Kidney tubule cell (primary cell): ENCODE measurements around the gene CPEB4.

ENCODE experiments used
- DNase-seq: peaks from one replicate; pipeline ENCODE4 v3.0.0-alpha.2; 2018; ENCODE audit warnings: low spot score

Gene CPEB4

GRCh38 chr5:173913686-173914321 is 25.7 kb downstream of the CPEB4 start:
- DNase-seq, result no peak

- no peak for DNase-seq
Observed at GRCh38 chr5:173915310-173916014, 27.3 kb downstream of the CPEB4 start.

- no peak for DNase-seq
Observed at GRCh38 chr5:173916233-173916632, 28.1 kb downstream of the CPEB4 start.

DNA sequence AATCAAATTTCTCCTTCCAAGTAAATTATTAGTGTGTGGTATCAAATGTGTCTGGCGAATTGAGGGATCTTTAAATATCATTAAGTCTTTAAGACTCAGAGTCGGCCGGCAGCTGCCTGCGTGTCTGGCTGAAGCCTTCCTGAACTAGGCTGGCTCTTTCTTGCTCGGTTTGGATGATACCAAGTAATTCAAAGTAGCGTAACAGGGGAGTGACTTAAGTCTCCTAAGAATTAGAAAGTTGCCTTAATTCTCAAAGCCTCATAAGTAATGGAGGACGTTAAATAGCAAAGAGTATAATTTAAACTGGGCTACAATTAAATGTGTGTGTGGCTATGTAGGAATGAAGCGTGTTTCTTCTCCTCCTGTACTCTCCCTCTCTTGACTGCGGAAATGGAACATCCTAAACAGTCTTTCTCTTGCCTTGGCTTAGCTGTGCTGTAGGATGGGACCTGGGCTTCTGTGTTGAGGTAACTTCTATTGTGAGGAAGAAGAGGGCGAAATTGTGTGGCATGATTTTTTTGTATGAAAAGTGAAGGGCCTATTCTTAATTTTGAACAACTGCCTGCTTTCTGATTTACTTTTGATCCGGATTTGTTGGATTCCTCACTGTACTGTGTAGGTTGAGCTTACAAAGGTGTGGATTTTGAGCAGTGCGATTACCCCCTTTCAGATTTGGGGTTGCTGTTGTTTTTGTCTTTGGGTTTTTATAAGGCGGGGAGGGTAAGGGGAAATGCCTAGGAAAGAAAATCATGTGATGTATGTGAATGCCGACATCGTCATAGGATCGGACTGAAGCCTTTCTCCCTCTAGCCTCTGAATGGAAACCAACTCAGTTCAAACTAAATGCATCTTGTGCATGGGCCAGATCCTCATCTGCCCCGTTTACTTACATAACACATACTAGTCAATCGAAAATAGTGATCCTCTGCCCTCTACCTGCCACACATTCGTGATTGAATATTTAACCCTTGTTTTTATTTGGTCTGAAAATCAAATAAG is 29.9 kb downstream of the CPEB4 start:
- peak; percentile 80 for DNase-seq

DNA sequence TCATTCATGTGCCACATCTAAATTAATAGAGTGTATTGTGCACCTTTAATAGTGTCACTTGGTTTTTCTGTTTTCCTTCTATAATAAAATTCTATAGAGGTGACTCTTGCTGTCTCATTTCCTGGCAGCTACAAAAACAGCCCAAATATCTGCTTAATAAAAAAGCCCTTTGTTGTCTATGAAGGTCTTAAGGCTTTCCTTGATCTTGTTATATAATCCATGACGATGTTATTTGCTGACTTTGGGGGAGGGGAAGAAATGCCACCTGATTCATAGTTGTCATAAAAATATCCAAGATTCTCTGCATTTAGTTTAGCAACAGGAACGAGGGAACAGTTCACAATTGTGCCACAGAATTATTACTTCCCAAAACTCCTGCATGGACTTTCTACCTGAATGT is 31.3 kb downstream of the CPEB4 start:
- DNase-seq, result peak; percentile 73

DNA sequence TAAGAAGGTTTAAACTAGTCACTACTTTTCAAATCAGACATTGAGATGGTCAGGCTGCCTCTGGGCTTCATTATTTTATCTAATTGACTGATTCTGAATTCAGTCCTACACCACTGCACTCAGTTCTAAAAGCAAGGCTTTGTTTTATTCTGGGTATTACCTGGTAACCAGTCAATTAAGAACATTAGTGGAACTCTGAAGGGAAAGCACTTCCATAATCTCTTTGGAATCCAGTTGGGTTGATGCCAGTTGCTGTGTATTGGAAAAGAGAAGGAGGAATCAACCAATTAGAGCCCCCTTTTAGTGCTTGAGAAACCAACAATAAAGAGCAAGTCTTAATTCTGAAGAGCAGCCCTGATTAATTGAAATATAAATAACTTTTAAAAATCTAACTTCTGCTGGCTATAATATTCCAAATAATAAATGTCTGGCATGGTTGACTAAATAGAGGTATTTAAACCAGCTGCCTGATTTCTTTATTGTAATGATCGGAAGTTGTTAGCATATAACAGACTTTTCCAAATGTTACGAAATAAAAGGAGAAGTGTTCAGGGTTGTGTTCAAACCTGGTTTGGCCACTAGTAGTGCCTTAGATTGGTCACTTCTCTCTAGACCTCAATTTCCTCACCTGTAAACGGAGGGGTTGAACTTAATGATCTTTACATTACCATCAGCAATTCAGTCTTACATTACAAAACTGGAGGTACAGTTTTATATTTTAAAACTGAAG is 32.0 kb downstream of the CPEB4 start:
- peak; percentile 74 for DNase-seq

GRCh38 chr5:173920866-173921555 is 32.9 kb downstream of the CPEB4 start:
- peak; percentile 62 for DNase-seq

- DNase-seq, result no peak
Observed at GRCh38 chr5:173922527-173922926, 34.4 kb downstream of the CPEB4 start.

GRCh38 chr5:173923218-173924095 is 35.3 kb downstream of the CPEB4 start:
- no peak for DNase-seq

- DNase-seq, result no peak
Observed at GRCh38 chr5:173924899-173925298, 36.8 kb downstream of the CPEB4 start.

- peak; percentile 35 for DNase-seq
Observed at GRCh38 chr5:173925449-173926071, 37.4 kb downstream of the CPEB4 start.

DNA sequence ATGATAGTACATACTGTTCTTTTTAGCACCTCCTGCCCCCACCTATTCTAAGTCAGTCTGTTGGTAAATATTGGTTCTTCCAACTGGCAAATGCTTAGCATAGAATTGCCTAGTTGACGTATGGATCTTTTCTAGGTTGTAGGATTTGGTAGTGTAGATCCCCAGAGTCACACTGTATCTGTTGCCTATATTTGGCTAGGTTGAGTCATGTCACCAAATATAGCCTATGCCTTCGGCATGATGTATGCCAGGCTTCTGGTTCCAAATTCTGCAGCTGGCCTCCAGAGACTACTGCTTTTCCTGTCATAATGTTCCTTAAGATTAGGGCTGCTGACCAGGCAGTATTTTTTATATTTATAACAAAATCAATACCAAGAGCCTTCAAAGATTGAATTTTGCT is 38.2 kb downstream of the CPEB4 start:
- no peak for DNase-seq

DNA sequence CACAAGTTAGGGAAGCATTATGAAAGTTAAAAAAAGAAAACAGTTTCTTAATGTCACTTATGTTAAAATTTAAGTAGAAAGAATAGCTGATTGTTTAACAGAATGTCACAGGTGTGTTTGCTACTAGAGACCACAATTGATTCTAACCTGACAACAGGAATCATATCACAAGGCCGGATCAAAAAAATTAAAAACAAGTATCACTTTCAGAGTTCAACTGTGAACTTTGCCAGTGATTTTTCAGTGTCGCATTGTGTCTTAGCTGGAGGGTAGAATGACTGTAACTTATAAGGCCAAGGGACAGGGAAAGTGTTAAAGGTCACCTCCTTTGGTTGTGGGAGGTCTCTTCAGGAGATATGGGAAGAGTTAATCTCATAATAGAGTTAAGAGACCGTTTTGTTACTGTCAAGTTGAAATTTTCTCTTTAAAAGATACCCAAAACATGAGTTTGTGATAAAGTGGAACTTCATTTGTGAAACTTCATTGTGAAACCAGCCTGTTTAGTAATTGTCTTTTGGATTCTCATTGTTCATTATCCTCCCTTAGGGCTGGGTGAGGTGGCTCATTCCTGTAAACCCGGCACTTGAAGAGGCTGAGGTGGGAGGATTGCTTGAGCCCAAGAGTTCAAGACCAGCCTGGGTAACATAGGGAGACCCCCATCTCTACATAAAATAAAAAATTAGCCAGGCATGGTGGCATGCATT is 40.9 kb downstream of the CPEB4 start:
- no peak for DNase-seq

DNA sequence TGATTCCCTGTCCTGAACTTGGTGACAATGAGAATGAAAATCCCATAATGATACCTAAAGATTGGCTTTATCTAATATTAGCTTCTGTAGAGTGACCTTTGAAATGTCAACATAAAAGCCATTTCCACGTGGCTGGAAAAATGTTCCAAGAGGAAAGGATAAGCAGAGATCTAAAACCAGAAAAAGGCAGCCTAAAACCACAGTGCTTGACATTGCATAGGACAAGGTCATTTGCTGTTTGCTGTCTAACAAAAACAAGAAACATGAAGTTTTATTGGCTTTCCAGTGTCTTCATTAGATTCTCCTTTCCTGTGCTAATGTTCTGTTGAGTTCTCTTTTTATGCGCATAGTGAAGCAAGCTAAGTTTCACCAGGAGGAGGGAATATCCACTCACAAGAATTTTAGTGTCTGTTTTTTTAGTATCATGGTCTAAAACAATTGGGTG is 44.6 kb downstream of the CPEB4 start:
- no peak for DNase-seq

DNA sequence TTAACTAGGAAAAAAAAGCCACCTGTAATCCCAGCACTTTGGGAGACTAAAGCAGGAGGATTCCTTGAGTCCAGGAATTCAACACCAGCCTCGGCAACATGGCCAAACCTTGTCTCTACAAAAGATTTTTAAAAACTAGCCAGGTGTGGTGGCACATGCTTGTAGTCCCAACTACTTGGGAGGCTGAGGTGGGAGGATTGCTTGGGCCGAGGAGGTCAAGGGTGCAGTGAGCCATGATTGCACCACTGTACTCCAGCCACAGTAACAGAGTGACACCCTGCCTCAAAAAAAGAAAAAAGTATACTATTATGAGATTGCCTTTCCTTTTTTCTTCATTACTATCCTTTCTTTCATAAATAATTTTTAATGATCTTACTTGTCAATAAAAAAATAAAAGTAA is 45.8 kb downstream of the CPEB4 start:
- no peak for DNase-seq

- no peak for DNase-seq
Observed at GRCh38 chr5:173935396-173935795, 47.2 kb downstream of the CPEB4 start.

- no peak for DNase-seq
Observed at GRCh38 chr5:173940269-173940668, 52.1 kb downstream of the CPEB4 start.

GRCh38 chr5:173941102-173941501 is 53.0 kb downstream of the CPEB4 start:
- DNase-seq, result no peak

DNA sequence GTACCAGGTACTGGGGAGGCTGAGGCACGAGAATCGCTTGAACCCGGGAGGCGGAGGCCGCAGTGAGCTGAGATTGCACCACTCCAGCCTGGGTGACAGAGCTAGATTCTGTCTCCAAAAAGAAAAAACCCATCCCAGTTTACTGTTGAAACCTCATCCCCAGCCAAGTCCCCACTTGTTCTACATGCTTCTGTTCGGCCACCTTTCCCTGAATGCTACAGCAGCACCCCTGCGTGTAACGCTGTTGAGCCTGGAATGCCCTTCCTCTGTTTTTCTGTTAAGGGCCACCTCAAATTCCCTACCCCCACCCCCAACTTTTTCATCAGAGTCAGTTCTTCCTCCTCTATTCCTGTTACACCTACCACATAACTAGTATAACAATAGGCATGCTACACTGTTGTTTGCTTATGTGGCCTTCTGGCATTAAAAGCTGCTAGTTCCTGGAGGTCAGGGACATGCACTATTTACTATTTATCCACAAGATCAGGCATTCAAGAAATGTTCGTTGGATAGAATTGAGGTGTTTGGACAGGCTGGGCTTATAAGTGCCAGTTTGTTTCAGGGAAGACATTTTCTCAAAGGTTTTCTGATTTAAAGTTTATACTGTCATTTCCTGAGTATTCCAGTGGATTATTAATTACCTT is 53.7 kb downstream of the CPEB4 start:
- DNase-seq, result peak; percentile 60
